Mucosa of descending colon (tissue), 3 donors: ENCODE results near the gene FAT1. TPM values are rescaled to one million over a fixed set of nuclear protein-coding genes. Genes with fewer than 3 reads are reported as not detected.

Experiments
- ATAC-seq: fragments of 200-7000 bp; cut with Tn5 transposase; one replicate; pipeline ENCODE4 v1.9.1; 2020; ENCODE audit warnings: mild to moderate bottlenecking, moderate library complexity
- DNase-seq, 3 donors: peaks; one replicate each; pipeline ENCODE4 v3.0.0-alpha.2; 2020
- H3K36me3 ChIP-seq: fragments of 200-600 bp; one replicate; pipeline ENCODE4 v1.8.0; 2021; ENCODE audit warnings: low read depth, mild to moderate bottlenecking
- H3K4me1 ChIP-seq: fragments of 200-600 bp; one replicate; pipeline ENCODE4 v1.8.0; 2021; ENCODE audit warnings: low read depth, mild to moderate bottlenecking
- H3K4me3 ChIP-seq: fragments of 200-600 bp; one replicate; pipeline ENCODE4 v1.8.0; 2021; ENCODE audit warnings: mild to moderate bottlenecking
- H3K9me3 ChIP-seq: fragments of 200-600 bp; one replicate; pipeline ENCODE4 v1.8.0; 2021; ENCODE audit warnings: mild to moderate bottlenecking
- intact Hi-C, 2 donors: fragments of 100-400 bp; cut with DNase I in 1 of 2; cut with micrococcal nuclease in 1 of 2; formaldehyde crosslinking; loops; one replicate each; pipeline versions ENCODE4 v1.11.0 to v1.11.1; 2022; cut with DNase I, micrococcal nuclease
- total RNA-seq, 3 donors: library from RNA; stranded (reverse); fragmentation: NEBNext Ultra II Directional in 2 of 3; extraction: Animal tissue kit (Norgen Biotek cat#: 25700) in 2 of 3; gene quantifications; one replicate each; pipeline versions ENCODE4 v1.2.1 to v1.2.4, GENCODE V29; 2021 to 2023
- TF ChIP-seq, protein P1 (sequence below): fragments of 200-600 bp; IDR thresholded peaks from one replicate; pipeline ENCODE4 v1.8.0; 2022; ENCODE audit warnings: antibody characterized with exemption, mild to moderate bottlenecking
- donor health status: DM: no; HTN: no; CAD: no; lungs with moderate emphysema.
- donor health status: DM: no; HTN: no; CAD: no.
- donor health status: DM: no; HTN: yes; CAD: no.

Gene FAT1
- total RNA-seq, 3 donors from 2014 or later = 241 to 337 (median 259) TPM

DNA sequence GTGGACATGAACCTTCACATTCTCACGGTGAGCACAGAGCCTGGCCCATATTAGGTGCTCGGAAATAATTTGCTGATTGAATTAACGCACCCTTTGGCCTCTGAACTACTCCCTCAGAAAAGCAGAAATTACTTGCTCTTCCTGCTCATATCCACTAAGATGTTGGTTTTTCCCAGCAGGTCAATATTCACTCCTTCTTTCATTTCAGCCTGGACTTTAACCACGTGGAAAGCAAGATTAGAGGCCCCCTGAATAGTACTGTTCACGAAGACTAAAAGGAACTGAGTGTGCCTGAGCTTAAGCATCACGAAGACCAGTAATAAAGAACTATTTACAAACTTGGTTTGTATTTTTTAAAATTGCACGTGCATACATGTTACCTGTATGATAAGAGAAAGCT, 178.2 kb downstream of the FAT1 start:
- no peak for DNase-seq
- TF ChIP-seq, protein P1, sequence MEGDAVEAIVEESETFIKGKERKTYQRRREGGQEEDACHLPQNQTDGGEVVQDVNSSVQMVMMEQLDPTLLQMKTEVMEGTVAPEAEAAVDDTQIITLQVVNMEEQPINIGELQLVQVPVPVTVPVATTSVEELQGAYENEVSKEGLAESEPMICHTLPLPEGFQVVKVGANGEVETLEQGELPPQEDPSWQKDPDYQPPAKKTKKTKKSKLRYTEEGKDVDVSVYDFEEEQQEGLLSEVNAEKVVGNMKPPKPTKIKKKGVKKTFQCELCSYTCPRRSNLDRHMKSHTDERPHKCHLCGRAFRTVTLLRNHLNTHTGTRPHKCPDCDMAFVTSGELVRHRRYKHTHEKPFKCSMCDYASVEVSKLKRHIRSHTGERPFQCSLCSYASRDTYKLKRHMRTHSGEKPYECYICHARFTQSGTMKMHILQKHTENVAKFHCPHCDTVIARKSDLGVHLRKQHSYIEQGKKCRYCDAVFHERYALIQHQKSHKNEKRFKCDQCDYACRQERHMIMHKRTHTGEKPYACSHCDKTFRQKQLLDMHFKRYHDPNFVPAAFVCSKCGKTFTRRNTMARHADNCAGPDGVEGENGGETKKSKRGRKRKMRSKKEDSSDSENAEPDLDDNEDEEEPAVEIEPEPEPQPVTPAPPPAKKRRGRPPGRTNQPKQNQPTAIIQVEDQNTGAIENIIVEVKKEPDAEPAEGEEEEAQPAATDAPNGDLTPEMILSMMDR = no peak
- intact Hi-C loops = no loop called here

DNA sequence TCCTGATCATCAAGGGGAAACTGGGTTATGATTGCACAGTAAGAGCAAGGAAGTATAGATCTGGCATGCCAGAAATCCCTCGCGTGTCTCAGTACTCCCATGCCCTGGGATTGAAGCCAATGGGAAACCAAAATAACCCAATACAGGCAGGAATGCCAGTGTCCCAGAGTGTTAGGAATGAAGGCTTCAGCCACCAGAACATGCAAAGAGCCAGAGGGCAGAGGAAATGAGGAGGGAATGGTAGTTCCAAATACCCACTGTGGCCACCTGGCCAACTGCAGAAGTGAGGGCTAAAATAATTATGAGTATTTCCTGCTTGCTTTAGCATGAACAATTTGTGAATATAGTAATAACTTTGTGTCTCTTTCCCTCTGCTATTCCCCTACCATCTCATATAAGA, 180.4 kb downstream of the FAT1 start:
- H3K36me3 ChIP-seq = no peaks in the 10 kb centered on the region
- intact Hi-C loops = no loop called here
- peaks cover 6% of the 10 kb centered on the region for H3K9me3 ChIP-seq
- no peak for DNase-seq
- no peak for ATAC-seq
- H3K4me1 ChIP-seq = no peaks in the 10 kb centered on the region
- TF ChIP-seq, protein P1 = no peak
- no peak overlapping the region for H3K4me3 ChIP-seq

More for the DNA sequence above, 178.2 kb downstream of the FAT1 start:
- no peak overlapping the region for H3K4me3 ChIP-seq
- peaks cover 6% of the 10 kb centered on the region for H3K9me3 ChIP-seq
- no peak for ATAC-seq
- no peaks in the 10 kb centered on the region for H3K36me3 ChIP-seq
- no peaks in the 10 kb centered on the region for H3K4me1 ChIP-seq

DNA sequence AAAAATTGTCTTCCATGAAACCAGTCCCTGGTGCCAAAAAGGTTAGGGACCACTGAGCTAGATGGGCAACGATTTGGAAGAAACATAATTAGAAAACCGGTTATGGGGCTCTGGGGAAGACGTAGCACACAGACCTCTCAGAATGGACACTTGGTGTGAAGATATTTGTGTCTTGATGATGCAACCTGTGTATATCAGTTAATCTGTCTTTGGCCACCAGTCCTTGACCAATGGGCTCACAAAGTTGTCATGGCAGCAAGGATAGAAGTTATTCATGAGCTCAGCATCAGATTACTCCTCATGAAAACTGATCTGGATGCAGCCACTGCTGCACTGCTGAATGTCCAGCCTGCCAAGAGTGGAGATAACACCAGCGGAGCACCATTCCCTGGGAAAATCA, 181.9 kb downstream of the FAT1 start:
- DNase-seq (no peak), ATAC-seq (no peak)
- H3K36me3 ChIP-seq = no peaks in the 10 kb centered on the region
- H3K9me3 ChIP-seq = peaks cover 4% of the 10 kb centered on the region
- no peaks in the 10 kb centered on the region for H3K4me1 ChIP-seq
- TF ChIP-seq, protein P1 = no peak
- H3K4me3 ChIP-seq = no peak overlapping the region
- intact Hi-C loops = no loop called here

DNA sequence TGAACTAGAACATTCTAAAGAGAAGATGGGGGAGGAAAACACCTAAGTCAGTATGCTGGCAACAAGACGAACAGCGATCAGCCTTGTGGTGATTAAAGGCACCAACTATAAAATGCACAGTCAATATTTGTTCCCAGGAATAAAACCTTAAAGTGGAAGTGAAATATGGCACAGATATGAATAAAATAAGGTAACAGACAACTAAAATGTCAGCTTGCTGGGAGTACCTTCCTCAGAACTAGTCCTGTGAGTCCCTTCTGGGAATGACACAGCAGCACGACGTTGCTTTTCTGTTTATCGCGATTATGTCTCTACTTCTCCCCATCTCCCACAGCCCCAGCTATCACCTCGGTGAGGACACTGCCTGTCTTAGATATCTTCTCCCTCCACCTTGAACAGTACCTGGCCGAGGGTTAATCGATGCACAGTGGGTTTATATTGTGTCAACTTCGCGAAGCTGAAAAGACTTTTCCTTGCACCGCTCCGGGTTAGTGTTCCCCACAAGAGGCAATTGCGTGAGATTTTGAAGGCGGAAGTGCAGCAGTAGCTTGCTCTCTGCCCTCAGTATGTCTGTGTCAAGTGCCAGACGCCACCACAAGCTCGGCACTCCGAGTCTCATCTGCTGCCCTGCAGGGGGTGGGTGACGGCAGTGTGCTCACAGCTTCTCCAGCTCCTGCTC, 185.7 kb downstream of the FAT1 start:
- no peaks in the 10 kb centered on the region for H3K36me3 ChIP-seq
- H3K4me3 ChIP-seq = no peak overlapping the region
- intact Hi-C loops = no loop called here
- DNase-seq (no peak), ATAC-seq (peak; percentile 80)
- no peaks in the 10 kb centered on the region for H3K4me1 ChIP-seq
- TF ChIP-seq, protein P1 = no peak
- no peaks in the 10 kb centered on the region for H3K9me3 ChIP-seq

Other genes starting within 250 kb of the FAT1 start
- 1 to 10 TPM; 1.4 to 4.9 (median 3.8) TPM for gene MTNR1A, start 168.3 kb downstream of the FAT1 start, total RNA-seq